Neural progenitor cell (in vitro differentiated cells): ENCODE data around the gene ITM2C.

Source experiments
- EZH2phosphoT487 ChIP-seq: fragments of 200-600 bp; sonication (generic); IDR thresholded peaks from 2 replicates; pipeline ENCODE4 v1.6.1; 2017; ENCODE audit warnings: antibody characterized with exemption
- TF ChIP-seq, protein P1 (sequence below): fragments of 200-600 bp; sonication (generic); IDR thresholded peaks from 2 replicates; pipeline ENCODE4 v1.5.1; 2017; ENCODE audit warnings: antibody characterized with exemption, mild to moderate bottlenecking

DNA sequence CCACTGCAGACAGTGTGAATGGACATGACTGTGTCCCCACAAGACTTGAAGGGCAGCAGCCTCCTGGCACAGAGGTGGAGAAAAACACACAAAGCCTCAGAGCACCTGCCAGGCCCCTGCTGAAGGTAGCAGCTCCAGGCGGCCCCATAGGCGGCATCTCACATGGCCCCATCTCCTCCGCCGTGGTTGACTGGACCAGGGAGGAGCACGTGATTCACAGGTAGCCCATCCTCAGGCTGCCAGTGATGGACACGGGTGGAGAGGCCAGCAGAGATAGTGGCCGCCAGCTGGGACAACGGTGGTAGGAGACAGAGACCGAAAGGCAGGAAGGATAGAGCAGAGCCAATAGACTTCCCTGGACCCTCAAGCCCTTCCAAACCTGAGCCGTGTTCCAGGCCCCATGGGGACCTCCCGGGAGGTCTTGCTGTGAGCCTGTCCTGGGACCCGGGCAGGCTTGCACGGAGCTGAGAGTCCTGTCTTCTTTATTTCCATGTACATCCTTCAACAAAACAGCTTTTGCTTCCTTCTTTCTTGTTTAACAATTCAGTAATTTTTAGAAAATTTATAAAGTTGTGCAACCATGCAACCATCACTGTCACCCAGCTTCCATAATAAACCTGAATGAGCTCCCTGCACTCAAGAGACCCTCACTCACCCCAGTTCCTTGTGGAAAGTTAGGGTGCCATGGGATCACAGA, 33.4 kb downstream of the ITM2C start:
- TF ChIP-seq EZH2phosphoT487, result no peak
- TF ChIP-seq, protein P1, sequence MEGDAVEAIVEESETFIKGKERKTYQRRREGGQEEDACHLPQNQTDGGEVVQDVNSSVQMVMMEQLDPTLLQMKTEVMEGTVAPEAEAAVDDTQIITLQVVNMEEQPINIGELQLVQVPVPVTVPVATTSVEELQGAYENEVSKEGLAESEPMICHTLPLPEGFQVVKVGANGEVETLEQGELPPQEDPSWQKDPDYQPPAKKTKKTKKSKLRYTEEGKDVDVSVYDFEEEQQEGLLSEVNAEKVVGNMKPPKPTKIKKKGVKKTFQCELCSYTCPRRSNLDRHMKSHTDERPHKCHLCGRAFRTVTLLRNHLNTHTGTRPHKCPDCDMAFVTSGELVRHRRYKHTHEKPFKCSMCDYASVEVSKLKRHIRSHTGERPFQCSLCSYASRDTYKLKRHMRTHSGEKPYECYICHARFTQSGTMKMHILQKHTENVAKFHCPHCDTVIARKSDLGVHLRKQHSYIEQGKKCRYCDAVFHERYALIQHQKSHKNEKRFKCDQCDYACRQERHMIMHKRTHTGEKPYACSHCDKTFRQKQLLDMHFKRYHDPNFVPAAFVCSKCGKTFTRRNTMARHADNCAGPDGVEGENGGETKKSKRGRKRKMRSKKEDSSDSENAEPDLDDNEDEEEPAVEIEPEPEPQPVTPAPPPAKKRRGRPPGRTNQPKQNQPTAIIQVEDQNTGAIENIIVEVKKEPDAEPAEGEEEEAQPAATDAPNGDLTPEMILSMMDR, result no peak
